Vagina (tissue), 2 donors: Measurements from ENCODE around the gene PIMREG. TPM values are rescaled to one million over a fixed set of nuclear protein-coding genes. Genes with fewer than 3 reads are reported as not detected.

ENCODE experiments used
- DNase-seq, 2 donors: peaks; one replicate each; pipeline ENCODE4 v3.0.0-alpha.2; 2017; ENCODE audit errors: extremely low spot score in 2 of 2
- H3K27ac ChIP-seq: fragments of 200-600 bp; sonication (generic); one replicate; pipeline ENCODE4 v1.5.1; 2019
- H3K27me3 ChIP-seq: fragments of 200-600 bp; sonication (generic); one replicate; pipeline ENCODE4 v1.5.1; 2019
- H3K36me3 ChIP-seq, 2 donors: fragments of 200-600 bp; sonication (generic); one replicate each; pipeline ENCODE4 v1.5.1; 2017 to 2019
- H3K4me1 ChIP-seq: fragments of 200-600 bp; sonication (generic); one replicate; pipeline ENCODE4 v1.5.1; 2019
- H3K4me3 ChIP-seq, 2 donors: fragments of 200-600 bp; sonication (generic); 1 replicate in 1 of 2; 2 replicates in 1 of 2; pipeline ENCODE4 v1.5.1; 2016 to 2019
- H3K9me3 ChIP-seq: fragments of 200-600 bp; sonication (generic); one replicate; pipeline ENCODE4 v1.5.1; 2019
- CTCF ChIP-seq, 3 experiments: fragments of 450-650 bp in 2 of 3; fragments of 200-600 bp in 1 of 3; sonication (generic) in 1 of 3; IDR thresholded peaks; one replicate each; pipeline ENCODE4 v1.5.1; 2017 to 2019; ENCODE audit warnings: antibody characterized with exemption in 3 of 3, mild to moderate bottlenecking in 2 of 3, moderate library complexity in 2 of 3
- POLR2A ChIP-seq, 2 donors: fragments of 450-650 bp; IDR thresholded peaks; one replicate each; pipeline ENCODE4 v1.6.1; 2017; ENCODE audit warnings: antibody characterized with exemption in 2 of 2, mild to moderate bottlenecking in 2 of 2, moderate library complexity in 2 of 2
- POLR2AphosphoS5 ChIP-seq, 2 donors: sonication (generic); formaldehyde crosslinking; IDR thresholded peaks; one replicate each; pipeline ENCODE4 v1.9.0; 2017; ENCODE audit warnings: antibody characterized with exemption in 2 of 2, mild to moderate bottlenecking in 2 of 2, low read depth in 1 of 2; ENCODE audit not compliant: insufficient read depth in 1 of 2
- intact Hi-C: fragments of 100-400 bp; cut with DNase I; formaldehyde crosslinking; loops from one replicate; pipeline ENCODE4 v1.15.1; 2023
- total RNA-seq: library from RNA; depleted of rRNA; stranded (reverse); fragments of >200 nt; gene quantifications from one replicate; pipeline ENCODE4 v1.2.3, GENCODE V29; 2016

Gene PIMREG
- total RNA-seq, 1 donor from 2014 or later = 0.74 TPM

GRCh38 chr17:6461792-6462524, 17.7 kb downstream of the PIMREG start:
- Histone ChIP-seq H3K27me3 (no peaks in the 10 kb centered on the region), H3K36me3 (peaks cover 0 to 9% of the 10 kb centered on the region in 2 donors), H3K9me3 (no peaks in the 10 kb centered on the region), H3K4me3 (no peak overlapping the region), H3K4me1 (no peaks in the 10 kb centered on the region), H3K27ac (no peak overlapping the region)
- no peak for DNase-seq
- intact Hi-C loops = no loop called here
- no peak for TF ChIP-seq CTCF (IDR thresholded peaks at IDR 0.05)
- TF ChIP-seq POLR2A (IDR thresholded peaks at IDR 0.05) = no peak

- H3K4me3 ChIP-seq = no peak overlapping the region
- H3K9me3 ChIP-seq = no peaks in the 10 kb centered on the region
- TF ChIP-seq POLR2A (IDR thresholded peaks at IDR 0.05) = no peak
- TF ChIP-seq CTCF (IDR thresholded peaks at IDR 0.05) = no peak
- no peak for TF ChIP-seq POLR2AphosphoS5 (IDR thresholded peaks at IDR 0.05; ENCODE audit: insufficient read depth in 1 of 2, low read depth in 1 of 2)
- no peak overlapping the region for H3K27ac ChIP-seq
- H3K4me1 ChIP-seq = no peaks in the 10 kb centered on the region
- H3K36me3 ChIP-seq = peaks cover 0 to 9% of the 10 kb centered on the region in 2 donors
- intact Hi-C loops = no loop called here
- DNase-seq = no peak
- no peaks in the 10 kb centered on the region for H3K27me3 ChIP-seq
These were observed 18.4 kb downstream of the PIMREG start for GRCh38 chr17:6462692-6463091.

- no peak for DNase-seq
- Histone ChIP-seq H3K27ac (no peak overlapping the region), H3K9me3 (no peaks in the 10 kb centered on the region), H3K36me3 (peaks cover 0 to 9% of the 10 kb centered on the region in 2 donors), H3K4me3 (no peak overlapping the region), H3K4me1 (no peaks in the 10 kb centered on the region), H3K27me3 (no peaks in the 10 kb centered on the region)
- no peak for TF ChIP-seq POLR2AphosphoS5 (IDR thresholded peaks at IDR 0.05; ENCODE audit: insufficient read depth in 1 of 2, low read depth in 1 of 2)
- TF ChIP-seq POLR2A (IDR thresholded peaks at IDR 0.05) = no peak
- TF ChIP-seq CTCF (IDR thresholded peaks at IDR 0.05) = no peak
- intact Hi-C loops = no loop called here
These were observed 19.6 kb downstream of the PIMREG start for GRCh38 chr17:6463616-6464445.

GRCh38 chr17:6464446-6465041, 20.3 kb downstream of the PIMREG start:
- peaks cover 0 to 9% of the 10 kb centered on the region in 2 donors for H3K36me3 ChIP-seq
- intact Hi-C loops = no loop called here

More at GRCh38 chr17:6464446-6465041, 20.3 kb downstream of the PIMREG start:
- TF ChIP-seq CTCF (IDR thresholded peaks at IDR 0.05) (no peak), POLR2AphosphoS5 (IDR thresholded peaks at IDR 0.05; ENCODE audit: insufficient read depth in 1 of 2, low read depth in 1 of 2) (no peak), POLR2A (IDR thresholded peaks at IDR 0.05) (no peak)
- Histone ChIP-seq H3K4me1 (no peaks in the 10 kb centered on the region), H3K27me3 (no peaks in the 10 kb centered on the region), H3K27ac (no peak overlapping the region), H3K9me3 (no peaks in the 10 kb centered on the region), H3K4me3 (no peak overlapping the region)
- no peak for DNase-seq
